ENCODE results near the gene GTF2H4.
A peak's percentile ranks its signal among the peaks of the same experiment; 100 is the strongest.

GTF2H4 gene

DNA sequence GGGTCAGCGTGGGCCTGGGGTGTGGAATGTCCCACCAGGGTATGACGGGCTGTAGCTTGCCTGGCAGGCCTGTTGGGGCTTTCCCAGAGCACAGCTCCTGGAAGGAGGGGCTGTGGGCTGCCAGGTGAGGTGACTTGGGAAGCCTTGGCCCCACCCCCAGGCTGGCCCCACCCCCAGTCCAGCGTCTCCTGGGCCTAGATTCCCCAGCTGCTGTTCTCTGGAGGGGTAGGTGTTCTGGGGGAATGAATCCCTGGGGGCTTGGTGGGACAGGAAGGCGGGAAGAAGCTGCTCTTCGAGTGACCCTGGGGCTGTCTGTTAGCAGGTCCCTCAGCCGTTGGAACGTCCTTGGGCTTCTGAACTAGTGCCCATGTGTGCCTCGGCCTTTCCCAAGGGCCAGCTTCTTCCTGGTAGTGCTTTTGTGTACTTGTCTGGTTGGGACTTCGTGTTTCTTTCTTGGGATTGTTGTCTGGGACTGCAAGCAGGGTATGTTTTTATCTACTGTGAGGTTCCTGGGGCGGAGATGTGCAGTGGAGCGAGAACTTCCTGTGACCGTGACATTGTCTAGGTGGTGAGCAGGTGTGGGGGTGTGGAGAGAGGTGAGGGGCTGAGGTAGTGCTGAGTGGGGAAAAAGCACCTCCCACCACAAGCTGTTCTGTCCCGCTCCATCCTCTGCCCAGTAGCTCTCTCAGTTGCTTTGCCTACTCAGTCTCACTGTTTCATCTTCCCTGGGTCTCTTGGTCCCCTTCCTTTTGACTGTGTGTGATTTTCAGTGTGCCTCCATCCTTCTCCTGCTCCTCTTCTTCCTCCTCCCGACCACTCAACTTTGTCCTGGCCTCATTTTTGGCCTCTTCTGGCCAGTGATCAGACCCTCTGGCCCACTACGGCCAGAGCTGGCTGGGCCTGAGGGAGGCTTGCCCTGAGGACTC lies 25.0 kb upstream of the GTF2H4 start:
- DNase-seq: no peak

DNA sequence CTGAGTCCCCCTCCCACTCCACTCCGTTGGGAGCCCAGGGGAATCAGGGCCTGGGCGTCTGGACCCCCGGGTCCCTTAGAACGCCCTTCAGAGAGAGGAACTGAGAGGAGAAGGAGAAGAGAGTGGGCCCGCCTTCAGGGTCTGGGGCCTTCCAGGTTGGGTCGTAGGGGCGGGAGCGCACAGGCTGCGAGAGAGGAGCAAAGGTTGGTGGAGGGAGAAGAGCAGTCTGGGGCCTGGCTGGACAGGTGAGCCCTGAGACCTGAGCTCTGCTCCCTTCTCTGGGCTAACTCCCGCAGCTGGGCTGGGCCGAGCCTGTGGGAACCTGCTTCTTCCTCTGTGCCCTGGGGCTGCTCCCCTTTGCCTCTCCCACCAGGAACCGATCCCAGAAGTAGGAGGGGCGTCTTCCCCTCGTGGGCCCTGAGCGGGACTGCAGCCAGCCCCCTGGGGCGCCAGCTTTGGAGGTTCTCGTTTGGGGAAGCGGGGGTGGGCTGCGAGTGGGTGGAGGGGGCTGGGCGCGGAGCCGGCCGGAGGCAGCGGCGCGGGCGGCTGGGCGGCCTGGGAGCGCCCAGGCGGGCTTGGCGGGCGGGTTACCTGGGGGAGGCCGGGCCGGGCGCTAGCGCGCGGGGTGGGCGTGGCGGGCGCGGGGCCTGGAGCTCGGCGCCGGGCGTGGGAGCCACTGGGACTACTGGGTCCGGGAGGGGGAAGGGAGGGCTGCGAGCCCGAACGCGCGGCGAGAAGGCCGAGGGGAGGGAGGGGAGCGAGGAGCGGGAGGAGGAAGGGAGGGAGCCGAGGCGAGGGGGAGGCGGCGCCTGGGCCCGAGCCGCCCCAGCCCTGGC lies 24.1 kb upstream of the GTF2H4 start, which contains the start of gene DDR1:
DDR1 (plus strand) TSS at position 835 of the 836 bp plus-strand sequence. CDS start 4,211 bp downstream, outside the sequence.
- no peak for DNase-seq

DNA sequence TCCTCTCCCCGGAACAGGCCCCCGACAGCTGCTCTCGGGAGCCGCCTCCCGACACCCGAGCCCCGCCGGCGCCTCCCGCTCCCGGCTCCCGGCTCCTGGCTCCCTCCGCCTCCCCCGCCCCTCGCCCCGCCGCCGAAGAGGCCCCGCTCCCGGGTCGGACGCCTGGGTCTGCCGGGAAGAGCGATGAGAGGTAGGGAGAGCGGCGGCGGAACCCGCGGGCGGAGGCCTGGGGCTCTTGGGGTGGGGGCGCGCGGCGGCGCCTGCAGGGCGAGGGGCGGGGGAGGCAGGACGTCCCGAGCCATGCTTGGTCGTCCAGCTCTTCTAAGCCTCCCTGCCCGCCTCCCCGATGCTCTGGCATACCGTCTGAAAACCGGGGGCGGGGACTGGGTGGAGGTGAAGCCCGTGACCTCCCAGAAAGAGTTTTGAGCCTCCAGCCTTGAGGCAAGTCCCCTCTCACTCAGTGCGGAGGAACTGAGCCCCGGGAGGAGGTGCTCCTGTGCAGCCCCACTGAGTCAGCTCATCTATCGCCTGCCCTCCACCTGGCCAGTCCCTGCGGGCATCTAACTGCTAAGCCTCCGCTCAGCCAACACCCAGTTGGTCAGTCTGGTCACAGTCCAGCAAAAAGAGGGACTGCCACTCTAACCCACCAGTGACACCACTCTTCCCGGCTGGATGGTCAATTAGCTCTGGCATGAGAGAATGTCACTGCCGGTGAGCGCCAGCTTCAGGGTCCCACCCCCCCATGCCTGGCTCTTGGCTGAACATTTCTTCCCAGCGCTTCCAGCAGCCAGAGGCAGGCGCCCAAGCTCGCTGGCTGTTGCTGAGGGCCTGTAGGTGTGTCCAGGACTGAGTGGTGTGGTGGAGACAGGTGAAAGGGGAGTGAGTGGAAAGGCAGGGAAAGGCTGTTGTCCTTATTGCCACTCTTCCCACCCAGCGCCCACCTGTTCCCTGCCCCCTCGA lies 23.2 kb upstream of the GTF2H4 start:
- DNase-seq: no peak

DNA sequence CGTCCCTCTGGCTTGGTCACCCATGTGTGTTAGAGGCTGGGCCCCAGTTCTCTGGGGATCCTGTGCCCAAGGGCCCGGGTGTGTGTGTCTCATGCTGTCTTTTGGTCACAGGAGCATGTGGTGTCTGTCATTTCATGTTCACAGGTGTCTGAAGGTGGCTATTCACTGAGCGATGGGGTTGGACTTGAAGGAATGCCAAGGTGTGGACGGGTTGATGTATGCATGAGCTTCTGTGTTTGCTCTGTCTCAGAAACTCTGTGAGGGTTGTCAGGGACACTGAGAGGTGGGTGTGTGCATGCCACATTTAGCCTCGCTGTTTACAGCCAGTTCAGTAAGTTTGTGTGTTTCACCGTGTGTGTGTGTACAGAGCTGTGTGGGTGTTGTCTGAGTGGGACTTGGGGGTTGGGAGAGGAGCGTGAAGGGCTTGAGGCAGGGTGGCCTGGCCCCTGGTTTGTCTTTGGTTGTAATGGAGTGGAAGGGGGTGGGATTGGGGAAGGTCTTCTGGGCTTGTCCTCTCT lies 22.5 kb upstream of the GTF2H4 start:
- no peak for DNase-seq

DNA sequence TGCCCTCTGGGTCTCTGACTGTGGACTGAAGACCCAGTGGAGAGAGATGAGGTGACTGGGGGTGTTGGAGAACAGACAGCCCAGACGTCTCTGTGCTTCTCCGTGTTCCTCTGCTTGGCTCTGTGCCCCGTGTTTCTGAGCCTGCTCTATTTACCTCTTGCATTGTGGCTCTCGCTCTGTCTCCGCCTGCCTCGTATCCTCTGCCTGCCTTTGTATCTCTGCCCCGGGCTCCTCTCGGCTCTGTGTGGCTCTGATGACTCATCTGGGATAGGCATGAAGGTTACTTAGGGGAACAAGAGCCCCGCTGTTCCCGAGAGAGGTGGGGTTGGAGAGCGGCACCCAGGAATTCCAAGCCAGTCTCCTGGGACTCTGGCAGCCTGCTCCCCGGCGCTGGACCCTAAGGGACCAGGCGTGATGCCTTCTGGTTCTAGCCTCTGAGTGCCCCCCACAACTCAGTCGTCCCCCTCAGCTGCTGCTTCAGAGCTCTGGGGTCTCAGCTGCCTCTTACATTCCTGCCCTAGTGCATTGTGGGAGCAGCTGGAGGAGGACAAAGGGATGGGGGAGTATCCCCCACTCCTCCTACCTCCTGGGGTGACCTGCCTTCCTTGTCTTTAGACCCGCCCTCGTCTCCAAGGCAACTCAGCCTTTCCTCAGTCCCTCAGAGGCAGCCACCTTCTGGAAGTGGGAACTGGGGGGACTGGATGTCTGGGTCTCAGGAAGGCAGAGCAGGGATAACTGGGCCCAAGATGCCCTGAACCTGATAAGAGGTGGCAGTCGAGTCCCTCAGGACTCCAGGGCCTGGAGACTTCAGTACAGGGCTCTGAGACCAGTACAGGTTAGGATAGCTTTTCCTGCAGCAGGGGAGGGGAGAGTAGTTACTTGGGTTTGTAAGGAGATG lies 21.8 kb upstream of the GTF2H4 start:
- peak; percentile 11 for DNase-seq

DNA sequence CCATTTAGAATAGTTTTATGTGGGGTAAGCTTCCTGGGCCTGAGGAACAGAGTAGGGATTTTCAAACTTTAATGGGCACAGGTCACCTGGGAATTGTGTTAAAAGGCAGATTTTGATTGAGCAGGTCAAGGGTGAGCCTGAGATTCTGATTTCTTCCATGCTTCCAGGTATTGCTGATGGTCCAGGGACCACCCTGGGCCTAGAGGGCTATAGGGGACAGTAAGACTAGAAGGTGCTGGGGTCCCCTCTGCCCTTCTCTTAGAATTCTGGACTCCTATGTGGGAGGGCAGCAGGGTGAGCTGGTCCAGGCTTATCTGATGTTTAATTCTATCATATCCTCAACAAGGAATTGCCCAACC lies 21.1 kb upstream of the GTF2H4 start:
- no peak for DNase-seq

DNA sequence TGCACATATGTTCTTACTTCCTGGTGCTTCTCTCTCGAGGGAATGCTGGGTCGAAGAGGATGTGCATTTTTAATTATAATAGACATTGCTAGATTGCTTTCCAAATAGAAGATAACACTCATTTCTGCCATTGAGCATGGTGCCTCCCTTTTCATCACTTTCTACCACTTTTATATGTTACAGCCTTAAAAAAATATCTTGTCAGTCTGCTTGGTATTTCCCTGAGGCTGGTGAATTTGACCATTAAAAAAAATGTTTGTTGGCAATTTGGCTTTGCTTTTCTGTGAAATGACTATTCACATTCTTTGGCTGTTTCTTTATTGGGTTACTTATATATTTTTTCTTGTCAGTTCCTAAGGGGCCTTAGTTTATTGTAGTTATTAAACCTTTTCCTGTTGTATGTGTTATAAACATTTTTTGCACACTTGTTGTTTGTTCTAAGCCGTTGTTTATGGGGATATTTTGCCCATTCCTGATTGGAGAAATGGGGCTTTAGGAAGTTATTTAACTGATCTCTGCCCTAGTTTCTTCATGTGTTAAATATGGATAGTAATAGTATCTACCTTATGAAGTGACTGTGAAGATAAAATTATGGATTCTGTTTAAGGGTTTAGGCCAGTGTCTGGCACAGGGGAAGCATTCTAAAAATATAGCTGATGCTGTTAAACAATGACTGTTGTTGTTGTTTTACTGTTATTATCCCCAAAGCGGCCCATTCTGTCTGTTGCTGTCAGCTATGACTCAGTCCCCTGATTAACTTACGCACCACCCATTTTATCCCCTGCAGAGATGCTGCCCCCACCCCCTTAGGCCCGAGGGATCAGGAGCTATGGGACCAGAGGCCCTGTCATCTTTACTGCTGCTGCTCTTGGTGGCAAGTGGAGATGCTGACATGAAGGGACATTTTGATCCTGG lies 19.8 kb upstream of the GTF2H4 start:
- DNase-seq: no peak

DNA sequence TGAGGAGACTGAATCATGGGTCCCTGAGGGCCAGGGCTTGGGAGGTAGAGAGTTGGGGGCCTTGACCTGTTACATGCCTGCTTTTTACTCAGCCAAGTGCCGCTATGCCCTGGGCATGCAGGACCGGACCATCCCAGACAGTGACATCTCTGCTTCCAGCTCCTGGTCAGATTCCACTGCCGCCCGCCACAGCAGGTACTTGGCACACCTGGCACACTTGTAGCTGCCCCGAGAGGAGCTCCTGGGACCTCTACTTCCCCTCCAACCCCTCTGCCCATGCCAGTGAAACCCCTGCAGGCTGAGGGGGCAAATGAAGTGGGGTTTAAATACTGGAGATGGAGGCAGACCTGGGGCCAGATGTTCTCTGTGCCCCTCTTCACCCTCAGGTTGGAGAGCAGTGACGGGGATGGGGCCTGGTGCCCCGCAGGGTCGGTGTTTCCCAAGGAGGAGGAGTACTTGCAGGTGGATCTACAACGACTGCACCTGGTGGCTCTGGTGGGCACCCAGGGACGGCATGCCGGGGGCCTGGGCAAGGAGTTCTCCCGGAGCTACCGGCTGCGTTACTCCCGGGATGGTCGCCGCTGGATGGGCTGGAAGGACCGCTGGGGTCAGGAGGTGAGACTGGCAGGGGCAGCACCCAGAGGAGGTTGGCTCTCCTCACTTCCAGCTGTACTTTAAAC lies 19.1 kb upstream of the GTF2H4 start:
- no peak for DNase-seq

DNA sequence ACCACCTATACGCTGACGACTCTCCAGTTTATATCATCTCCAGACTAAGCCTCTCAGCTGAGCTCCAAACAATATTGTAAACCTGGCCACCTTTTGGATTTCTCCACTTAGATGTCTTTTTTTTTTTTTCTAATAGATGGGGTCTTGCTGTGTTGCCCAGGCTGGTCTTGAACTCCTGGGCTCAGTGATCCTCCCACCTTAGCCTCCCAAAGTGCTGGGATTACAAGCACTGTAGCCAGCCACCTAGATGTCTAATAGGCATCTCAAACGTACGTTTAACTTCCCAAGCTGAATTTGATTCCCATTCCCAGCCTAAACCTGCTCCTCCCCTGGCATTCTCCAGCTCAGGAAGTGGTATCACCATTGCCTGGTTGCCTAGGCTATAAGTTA lies 18.5 kb upstream of the GTF2H4 start:
- no peak for DNase-seq

DNA sequence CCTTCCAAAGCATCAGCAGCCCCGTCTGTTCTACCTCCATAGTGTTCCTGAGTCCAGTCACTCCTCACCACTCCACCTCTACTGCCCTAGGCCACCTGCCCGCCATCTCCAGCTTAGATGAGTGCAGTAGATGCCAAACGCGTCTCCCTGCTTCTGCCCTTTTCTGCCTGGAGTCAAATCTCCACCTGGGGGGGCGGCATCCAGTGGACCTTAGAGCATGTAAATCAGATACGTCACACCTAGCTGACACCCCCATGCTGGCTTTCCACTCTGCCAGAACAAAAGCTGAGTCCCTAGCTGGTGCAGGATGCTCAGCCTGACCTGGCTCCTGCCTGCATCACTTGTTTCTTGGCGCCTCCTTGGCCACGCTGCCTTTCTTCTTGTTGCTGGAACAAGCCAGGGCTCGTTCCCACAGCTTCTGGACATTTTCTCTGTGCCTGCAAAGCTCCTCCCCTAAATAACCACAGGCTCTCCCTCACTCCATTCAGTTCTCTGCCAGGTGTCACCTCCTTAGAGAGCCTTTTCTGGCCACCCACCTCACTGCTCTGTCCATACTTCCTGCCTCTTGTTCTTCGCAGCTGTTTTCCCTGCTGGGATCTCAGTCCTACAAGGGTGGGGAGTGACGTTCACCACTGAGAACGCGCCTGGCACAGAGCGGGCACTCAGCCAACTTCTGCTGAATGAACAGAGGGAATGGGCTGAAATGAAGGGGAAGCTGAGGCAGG lies 17.9 kb upstream of the GTF2H4 start:
- peak; percentile 47 for DNase-seq

DNA sequence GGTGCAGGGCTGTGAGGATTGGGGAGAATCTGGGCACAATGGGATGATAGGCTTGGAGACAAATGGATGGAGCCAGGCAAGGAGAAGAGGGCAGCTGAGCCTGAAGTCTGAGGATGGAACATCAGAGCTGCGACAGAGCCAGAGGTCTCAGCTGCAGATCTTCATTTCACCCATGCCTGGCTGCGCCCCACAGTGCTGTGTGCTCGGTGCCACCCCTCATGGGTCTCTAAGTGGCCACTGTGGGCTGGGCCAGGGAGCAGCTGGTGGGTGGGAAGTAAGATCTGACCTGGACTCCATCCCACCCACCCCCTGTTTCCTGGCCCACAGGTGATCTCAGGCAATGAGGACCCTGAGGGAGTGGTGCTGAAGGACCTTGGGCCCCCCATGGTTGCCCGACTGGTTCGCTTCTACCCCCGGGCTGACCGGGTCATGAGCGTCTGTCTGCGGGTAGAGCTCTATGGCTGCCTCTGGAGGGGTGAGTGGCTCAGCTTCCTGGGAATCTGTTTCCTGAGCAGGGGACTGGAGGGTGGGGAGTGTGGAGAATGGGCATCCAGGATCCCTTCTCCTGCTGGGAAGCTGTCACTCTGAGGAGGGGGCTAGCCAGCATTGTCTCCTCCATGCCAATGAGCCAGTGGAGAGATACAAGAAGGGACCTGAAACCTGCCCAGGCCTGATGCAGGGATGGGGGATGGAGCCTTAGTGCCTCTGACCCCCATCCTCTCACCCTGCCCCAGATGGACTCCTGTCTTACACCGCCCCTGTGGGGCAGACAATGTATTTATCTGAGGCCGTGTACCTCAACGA lies 17.2 kb upstream of the GTF2H4 start:
- DNase-seq: no peak

DNA sequence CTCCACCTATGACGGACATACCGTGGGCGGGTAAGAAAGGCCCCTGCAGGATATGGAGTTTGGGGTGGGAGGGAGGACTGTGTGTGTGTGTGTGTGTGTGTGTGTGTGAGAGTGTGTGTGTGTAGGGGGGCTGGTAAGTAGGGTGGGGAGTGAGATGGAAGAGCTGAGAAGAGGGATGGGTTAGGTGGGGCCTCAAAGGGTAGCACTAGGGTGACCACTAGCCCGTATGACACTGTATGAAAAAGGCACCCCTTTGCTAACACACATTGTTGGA lies 16.6 kb upstream of the GTF2H4 start:
- DNase-seq: no peak

DNA sequence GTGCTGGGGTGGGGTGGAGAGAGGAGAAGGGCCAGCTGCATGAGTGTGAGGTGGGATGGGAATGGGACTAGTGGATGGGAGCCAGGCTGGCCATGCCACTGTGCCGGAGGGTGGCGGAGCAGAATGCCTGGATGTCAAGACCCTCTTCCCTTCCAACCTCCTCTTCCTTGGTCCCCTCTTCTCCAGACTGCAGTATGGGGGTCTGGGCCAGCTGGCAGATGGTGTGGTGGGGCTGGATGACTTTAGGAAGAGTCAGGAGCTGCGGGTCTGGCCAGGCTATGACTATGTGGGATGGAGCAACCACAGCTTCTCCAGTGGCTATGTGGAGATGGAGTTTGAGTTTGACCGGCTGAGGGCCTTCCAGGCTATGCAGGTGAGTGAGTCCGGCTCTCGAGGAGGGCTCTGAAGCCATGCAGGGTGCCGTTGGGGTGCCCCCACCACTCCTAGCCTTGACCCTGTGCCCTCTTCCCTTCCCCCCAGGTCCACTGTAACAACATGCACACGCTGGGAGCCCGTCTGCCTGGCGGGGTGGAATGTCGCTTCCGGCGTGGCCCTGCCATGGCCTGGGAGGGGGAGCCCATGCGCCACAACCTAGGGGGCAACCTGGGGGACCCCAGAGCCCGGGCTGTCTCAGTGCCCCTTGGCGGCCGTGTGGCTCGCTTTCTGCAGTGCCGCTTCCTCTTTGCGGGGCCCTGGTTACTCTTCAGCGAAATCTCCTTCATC lies 16.0 kb upstream of the GTF2H4 start:
- DNase-seq: no peak

DNA sequence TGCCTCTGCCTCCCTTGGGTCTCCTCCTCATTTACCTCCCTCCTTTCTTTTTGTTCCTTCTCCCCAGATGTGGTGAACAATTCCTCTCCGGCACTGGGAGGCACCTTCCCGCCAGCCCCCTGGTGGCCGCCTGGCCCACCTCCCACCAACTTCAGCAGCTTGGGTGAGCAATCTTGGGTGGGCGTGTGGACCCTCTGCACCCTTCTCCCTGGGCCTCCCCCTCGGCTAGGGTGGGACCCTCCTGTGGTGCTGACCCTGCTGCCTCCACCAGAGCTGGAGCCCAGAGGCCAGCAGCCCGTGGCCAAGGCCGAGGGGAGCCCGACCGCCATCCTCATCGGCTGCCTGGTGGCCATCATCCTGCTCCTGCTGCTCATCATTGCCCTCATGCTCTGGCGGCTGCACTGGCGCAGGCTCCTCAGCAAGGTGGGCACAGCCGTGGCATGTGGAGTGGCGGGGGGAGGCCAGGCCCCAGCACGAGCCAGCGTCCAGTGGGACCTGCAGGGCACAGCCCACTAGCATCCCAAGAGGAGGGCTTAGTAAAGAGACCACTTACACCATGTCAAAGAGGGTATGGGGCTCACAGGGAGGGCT lies 14.9 kb upstream of the GTF2H4 start:
- DNase-seq: no peak

DNA sequence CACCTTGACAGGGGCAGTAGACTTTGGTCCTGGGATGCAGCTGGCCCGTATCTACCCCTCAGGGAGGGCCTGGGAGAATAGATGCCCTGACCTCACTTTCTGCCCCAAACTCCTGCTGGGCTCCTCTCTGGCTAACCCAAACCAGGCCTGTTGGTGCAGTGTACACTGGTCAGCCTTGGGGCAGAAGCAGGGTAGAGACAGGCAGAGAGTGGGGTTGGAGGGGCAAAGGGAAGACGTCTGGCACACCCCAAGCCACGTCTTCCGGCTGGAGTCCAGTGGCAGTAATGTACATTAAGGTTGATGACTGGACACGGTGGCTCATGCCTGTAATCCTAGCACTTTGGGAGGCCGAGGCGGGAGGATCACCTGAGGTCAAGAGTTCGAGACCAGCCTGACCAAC lies 14.3 kb upstream of the GTF2H4 start:
- DNase-seq: no peak

DNA sequence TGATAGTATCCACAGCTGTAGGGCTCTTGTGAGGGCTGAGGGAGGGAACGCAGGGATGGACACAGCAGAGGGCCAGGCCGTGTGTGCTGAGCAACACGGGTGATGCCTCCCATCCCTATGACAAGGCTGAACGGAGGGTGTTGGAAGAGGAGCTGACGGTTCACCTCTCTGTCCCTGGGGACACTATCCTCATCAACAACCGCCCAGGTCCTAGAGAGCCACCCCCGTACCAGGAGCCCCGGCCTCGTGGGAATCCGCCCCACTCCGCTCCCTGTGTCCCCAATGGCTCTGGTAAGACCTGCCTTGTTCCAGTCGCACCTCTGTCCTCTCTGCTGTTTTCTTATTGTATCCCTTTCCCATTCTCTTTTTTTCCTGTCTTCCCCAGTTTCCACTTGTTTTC lies 13.6 kb upstream of the GTF2H4 start:
- DNase-seq: no peak

DNA sequence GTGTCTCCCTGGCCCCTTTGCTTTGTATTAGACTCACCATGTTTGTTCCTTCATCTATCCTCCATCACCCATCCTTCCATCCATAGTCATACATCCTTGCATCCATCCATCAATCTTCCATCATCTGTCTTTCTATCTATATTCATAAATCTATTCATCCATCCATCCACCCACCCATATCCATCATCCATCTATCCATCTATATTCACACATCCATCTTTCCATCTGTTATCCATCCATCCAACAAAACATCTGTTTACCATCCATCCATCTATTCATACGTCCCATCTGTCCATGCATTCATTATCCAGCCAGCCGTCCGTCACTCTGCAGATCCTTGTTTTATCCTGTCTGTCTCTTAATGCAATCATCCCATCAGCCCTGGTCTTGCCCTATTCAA lies 13.1 kb upstream of the GTF2H4 start:
- DNase-seq: no peak
